IPS-18a (cell line): ENCODE data around the gene CNOT10.
"Not testable (repeated sequence)": the region's sequence is repeated elsewhere in the genome, so short reads cannot be mapped to it uniquely, and the experiment has no call there.

Source experiments
- H3K27ac ChIP-seq: one replicate; pipeline ENCODE4 v1.5.1; 2013; ENCODE audit warnings: low read length
- H3K27me3 ChIP-seq: one replicate; pipeline ENCODE4 v1.6.1; 2013; ENCODE audit warnings: mild to moderate bottlenecking, low read length; ENCODE audit not compliant: control insufficient read depth, insufficient read depth
- H3K36me3 ChIP-seq: one replicate; pipeline ENCODE4 v1.6.1; 2013; ENCODE audit warnings: low read depth, low read length; ENCODE audit not compliant: control insufficient read depth
- H3K4me1 ChIP-seq: one replicate; pipeline ENCODE4 v1.6.1; 2013; ENCODE audit warnings: low read depth, low read length; ENCODE audit not compliant: control insufficient read depth
- H3K4me3 ChIP-seq: one replicate; pipeline ENCODE4 v1.5.1; 2013; ENCODE audit warnings: low read length
- H3K9ac ChIP-seq: one replicate; pipeline ENCODE4 v1.6.1; 2013; ENCODE audit warnings: mild to moderate bottlenecking, low read length, moderate library complexity
- H3K9me3 ChIP-seq: one replicate; pipeline ENCODE4 v1.6.1; 2013; ENCODE audit warnings: low read depth, low read length; ENCODE audit not compliant: control insufficient read depth

CNOT10 gene

GRCh38 chr3:32719931-32720330 is 34.9 kb downstream of the CNOT10 start:
- Histone ChIP-seq H3K4me1 (no peaks in the 10 kb centered on the region), H3K9ac (no peak overlapping the region), H3K27me3 (no peaks in the 10 kb centered on the region), H3K27ac (no peak overlapping the region), H3K36me3 (peaks cover 31% of the 10 kb centered on the region), H3K9me3 (no peaks in the 10 kb centered on the region), H3K4me3 (no peak overlapping the region)

GRCh38 chr3:32725721-32726120 is 40.7 kb downstream of the CNOT10 start:
- Histone ChIP-seq H3K27me3 (no peaks in the 10 kb centered on the region), H3K4me3 (no peak overlapping the region), H3K4me1 (no peaks in the 10 kb centered on the region), H3K27ac (no peak overlapping the region), H3K36me3 (peaks cover 26% of the 10 kb centered on the region), H3K9me3 (no peaks in the 10 kb centered on the region), H3K9ac (no peak overlapping the region)

GRCh38 chr3:32733631-32734229 is 48.7 kb downstream of the CNOT10 start:
- Histone ChIP-seq H3K36me3 (peaks cover 10% of the 10 kb centered on the region), H3K4me1 (peaks cover 12% of the 10 kb centered on the region), H3K9me3 (no peaks in the 10 kb centered on the region), H3K27me3 (no peaks in the 10 kb centered on the region), H3K27ac (no peak overlapping the region), H3K9ac (no peak overlapping the region), H3K4me3 (no peak overlapping the region)

DNA sequence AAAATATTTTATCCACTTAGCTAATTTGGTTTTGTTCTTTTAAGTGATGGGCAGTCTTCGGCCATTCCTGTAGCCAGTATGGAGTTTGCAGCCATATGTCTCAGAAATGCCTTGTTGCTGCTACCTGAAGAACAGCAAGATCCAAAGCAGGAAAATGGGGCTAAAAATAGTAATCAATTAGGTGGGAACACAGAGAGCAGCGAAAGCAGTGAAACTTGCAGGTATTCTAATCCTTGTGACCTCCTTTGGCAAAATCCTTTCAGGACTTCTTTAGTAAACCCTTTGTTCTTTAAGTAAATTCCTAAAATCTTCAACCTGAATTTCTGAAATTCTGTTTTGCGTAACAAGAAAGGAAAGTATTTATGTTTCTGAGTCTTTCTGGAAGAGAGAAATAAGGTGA is 49.8 kb downstream of the CNOT10 start:
- Histone ChIP-seq H3K27ac (peak overlapping the region; percentile 83), H3K9me3 (no peaks in the 10 kb centered on the region), H3K4me3 (peak overlapping the region; percentile 9), H3K36me3 (peaks cover 16% of the 10 kb centered on the region), H3K4me1 (peaks cover 12% of the 10 kb centered on the region), H3K27me3 (no peaks in the 10 kb centered on the region), H3K9ac (peak overlapping the region; percentile 52)

- not testable (repeated sequence) for H3K27me3 ChIP-seq, H3K4me1 ChIP-seq, H3K9me3 ChIP-seq, H3K4me3 ChIP-seq, H3K27ac ChIP-seq, H3K9ac ChIP-seq
- H3K36me3 ChIP-seq = peaks cover 10% of the 10 kb centered on the region
These were observed 58.5 kb downstream of the CNOT10 start for GRCh38 chr3:32743470-32743869.

GRCh38 chr3:32743934-32744333 is 58.9 kb downstream of the CNOT10 start:
- peaks cover 10% of the 10 kb centered on the region for H3K36me3 ChIP-seq
- H3K4me3 ChIP-seq = no peak overlapping the region
- no peak overlapping the region for H3K9ac ChIP-seq
- H3K4me1 ChIP-seq = no peaks in the 10 kb centered on the region
- no peak overlapping the region for H3K27ac ChIP-seq
- H3K9me3 ChIP-seq = no peaks in the 10 kb centered on the region
- H3K27me3 ChIP-seq = no peaks in the 10 kb centered on the region

- Histone ChIP-seq H3K9me3 (no peaks in the 10 kb centered on the region), H3K36me3 (no peaks in the 10 kb centered on the region), H3K4me1 (peaks cover 8% of the 10 kb centered on the region), H3K9ac (no peak overlapping the region), H3K27me3 (no peaks in the 10 kb centered on the region), H3K4me3 (no peak overlapping the region), H3K27ac (no peak overlapping the region)
These were observed 66.4 kb downstream of the CNOT10 start for GRCh38 chr3:32751377-32751776.

DNA sequence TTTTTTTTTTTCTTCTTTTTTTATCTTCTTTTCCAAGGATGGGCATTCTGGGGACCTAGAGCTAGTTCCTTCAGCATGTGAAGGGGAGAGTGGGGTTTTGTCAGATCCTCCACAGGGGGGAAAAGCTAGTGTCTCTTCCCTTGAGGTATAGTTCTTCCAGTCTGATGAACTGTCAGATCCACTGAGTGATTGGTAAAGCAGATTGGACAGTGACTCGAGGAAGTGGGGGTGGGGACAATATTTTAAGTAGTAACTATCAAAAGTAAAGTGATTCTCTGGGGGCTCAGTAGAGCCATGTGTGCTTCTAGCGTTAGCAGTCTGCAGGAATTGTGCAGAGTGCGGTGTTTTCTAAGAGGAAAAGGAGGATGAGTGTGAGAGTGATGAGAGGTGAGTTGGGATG is 70.8 kb downstream of the CNOT10 start:
- Histone ChIP-seq H3K27me3 (no peaks in the 10 kb centered on the region), H3K4me3 (no peak overlapping the region), H3K4me1 (peaks cover 9% of the 10 kb centered on the region), H3K9ac (no peak overlapping the region), H3K27ac (no peak overlapping the region), H3K9me3 (no peaks in the 10 kb centered on the region), H3K36me3 (no peaks in the 10 kb centered on the region)

DNA sequence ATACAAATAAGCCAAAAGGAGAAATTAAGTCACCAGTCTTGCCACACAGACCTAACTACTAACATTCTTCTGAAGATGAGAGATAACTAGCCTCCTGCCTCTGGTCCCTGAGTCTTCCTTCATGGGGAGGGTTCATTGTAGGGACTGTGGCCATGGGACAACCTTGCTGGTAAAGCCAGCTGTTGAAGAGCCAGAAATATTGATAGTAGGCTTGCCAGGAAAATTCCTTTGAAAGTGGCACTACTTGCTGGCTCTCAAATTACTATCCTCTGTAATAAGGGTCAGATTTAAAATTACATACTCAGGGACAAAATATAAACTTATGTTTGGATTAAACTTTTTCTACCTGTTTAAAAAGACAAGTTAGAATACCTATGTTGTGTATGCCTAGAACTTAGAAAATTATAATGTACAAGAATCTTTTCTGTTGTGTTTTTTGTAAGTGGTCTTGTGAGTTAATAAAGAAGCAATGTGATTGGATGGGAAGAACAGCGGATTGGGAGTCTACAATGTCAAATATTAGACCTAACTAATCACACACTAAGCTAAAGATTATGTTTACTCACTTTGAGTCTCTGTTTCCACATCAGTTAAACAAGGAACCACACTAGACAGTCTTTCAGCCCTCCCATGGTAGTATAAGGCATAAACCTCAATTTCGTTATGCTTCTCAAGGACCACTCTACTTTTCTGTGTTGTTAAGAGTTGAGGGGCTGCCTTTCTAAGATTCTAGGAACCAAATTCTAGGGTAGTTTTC is 72.8 kb downstream of the CNOT10 start:
- Histone ChIP-seq H3K36me3 (peaks cover 5% of the 10 kb centered on the region), H3K4me1 (peaks cover 9% of the 10 kb centered on the region), H3K4me3 (no peak overlapping the region), H3K9ac (no peak overlapping the region), H3K9me3 (no peaks in the 10 kb centered on the region), H3K27me3 (no peaks in the 10 kb centered on the region), H3K27ac (no peak overlapping the region)

- no peak overlapping the region for H3K4me3 ChIP-seq
- peaks cover 9% of the 10 kb centered on the region for H3K4me1 ChIP-seq
- no peaks in the 10 kb centered on the region for H3K9me3 ChIP-seq
- H3K36me3 ChIP-seq = peaks cover 7% of the 10 kb centered on the region
- H3K27ac ChIP-seq = no peak overlapping the region
- no peak overlapping the region for H3K9ac ChIP-seq
- no peaks in the 10 kb centered on the region for H3K27me3 ChIP-seq
These were observed 73.4 kb downstream of the CNOT10 start for GRCh38 chr3:32758375-32758753.

DNA sequence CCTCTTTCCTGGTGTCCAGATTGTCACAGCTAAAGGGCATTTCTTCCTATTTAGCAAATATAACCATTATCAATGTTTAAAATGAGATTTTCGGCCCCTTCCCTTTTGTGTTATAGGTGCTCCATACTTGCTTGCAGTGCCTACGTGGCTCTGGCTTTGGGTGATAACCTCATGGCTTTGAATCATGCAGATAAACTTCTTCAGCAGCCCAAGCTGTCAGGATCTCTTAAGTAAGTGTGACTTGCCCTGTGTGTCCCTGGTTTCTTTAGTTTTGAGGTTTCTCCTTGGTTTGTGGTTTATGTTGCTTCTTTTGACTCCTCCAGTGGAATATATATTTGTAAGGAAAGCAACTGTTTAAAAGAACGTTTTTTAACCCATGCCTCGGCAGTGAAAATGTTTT is 74.4 kb downstream of the CNOT10 start:
- H3K36me3 ChIP-seq = peaks cover 8% of the 10 kb centered on the region
- peaks cover 9% of the 10 kb centered on the region for H3K4me1 ChIP-seq

GRCh38 chr3:32764481-32764880 is 79.5 kb downstream of the CNOT10 start:
- no peaks in the 10 kb centered on the region for H3K27me3 ChIP-seq
- no peak overlapping the region for H3K9ac ChIP-seq
- H3K4me1 ChIP-seq = no peaks in the 10 kb centered on the region
- peaks cover 29% of the 10 kb centered on the region for H3K36me3 ChIP-seq
- H3K4me3 ChIP-seq = no peak overlapping the region
- no peaks in the 10 kb centered on the region for H3K9me3 ChIP-seq
- no peak overlapping the region for H3K27ac ChIP-seq

More for the DNA sequence above, 74.4 kb downstream of the CNOT10 start:
- Histone ChIP-seq H3K4me3 (no peak overlapping the region), H3K27me3 (no peaks in the 10 kb centered on the region), H3K27ac (no peak overlapping the region), H3K9ac (no peak overlapping the region), H3K9me3 (no peaks in the 10 kb centered on the region)
